GM10248 (cell line): Measurements from ENCODE around the gene MRPL36.

ENCODE experiments used
- CTCF ChIA-PET: fragments of 300-600 bp; sonication (Branson Sonifier 250); formaldehyde crosslinking; extraction: SDS; loops from one replicate; lab custom pipeline; 2021; ENCODE audit warnings: antibody characterized with exemption; lab: Yijun Ruan, JAX
- POLR2A ChIA-PET: fragments of 350-650 bp; sonication (Branson Sonifier 250); formaldehyde crosslinking; extraction: SDS; loops from one replicate; lab custom pipeline; 2020; ENCODE audit warnings: antibody characterized with exemption; lab: Yijun Ruan, JAX
- DNase-seq: peaks from one replicate; pipeline ENCODE4 v3.0.0; 2012; ENCODE audit errors: extremely low spot score
- TF ChIP-seq, protein P1 (sequence below): IDR thresholded peaks from 2 replicates; pipeline ENCODE4 v1.5.1; 2012; ENCODE audit warnings: mild to moderate bottlenecking, low read depth; ENCODE audit errors: extremely low read depth, missing control alignments, control extremely low read depth

MRPL36 gene

DNA sequence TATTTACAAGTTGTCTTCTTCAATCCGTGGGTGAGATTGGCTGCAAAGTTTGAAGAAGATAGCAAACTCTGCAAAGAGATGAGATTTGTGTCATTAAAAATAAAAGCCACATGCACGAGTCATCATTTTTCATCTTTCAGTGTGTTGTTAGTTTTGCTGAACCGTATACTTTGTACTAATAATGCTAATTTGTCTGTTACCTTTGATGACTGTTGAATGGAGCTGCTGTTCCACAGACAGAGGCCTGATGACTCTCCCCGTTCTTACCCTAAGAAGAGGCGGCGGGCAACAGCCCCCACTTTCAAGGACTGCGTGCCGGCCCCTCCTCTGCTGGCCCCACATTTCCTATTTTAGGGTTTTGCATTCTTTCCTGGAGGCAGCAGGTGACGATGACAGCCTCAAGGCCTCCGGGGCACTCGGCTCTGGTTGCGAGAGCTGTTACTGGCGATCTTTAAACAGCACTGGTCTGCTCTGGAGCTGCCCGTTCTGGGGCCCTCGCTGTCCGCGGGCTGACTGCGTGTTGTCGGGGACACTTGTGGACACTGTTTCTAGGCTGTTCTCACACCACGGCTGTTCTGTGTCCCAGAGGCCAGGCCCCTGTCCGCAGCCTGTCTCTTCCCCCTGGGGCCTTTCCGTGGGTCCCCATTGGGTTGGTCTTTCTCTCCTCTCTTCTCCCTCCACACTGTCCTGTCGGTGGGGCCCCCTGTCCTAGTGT is 36.7 kb upstream of the MRPL36 start:
- CTCF ChIA-PET, result no interaction called here
- POLR2A ChIA-PET, result no interaction called here
- TF ChIP-seq, protein P1, sequence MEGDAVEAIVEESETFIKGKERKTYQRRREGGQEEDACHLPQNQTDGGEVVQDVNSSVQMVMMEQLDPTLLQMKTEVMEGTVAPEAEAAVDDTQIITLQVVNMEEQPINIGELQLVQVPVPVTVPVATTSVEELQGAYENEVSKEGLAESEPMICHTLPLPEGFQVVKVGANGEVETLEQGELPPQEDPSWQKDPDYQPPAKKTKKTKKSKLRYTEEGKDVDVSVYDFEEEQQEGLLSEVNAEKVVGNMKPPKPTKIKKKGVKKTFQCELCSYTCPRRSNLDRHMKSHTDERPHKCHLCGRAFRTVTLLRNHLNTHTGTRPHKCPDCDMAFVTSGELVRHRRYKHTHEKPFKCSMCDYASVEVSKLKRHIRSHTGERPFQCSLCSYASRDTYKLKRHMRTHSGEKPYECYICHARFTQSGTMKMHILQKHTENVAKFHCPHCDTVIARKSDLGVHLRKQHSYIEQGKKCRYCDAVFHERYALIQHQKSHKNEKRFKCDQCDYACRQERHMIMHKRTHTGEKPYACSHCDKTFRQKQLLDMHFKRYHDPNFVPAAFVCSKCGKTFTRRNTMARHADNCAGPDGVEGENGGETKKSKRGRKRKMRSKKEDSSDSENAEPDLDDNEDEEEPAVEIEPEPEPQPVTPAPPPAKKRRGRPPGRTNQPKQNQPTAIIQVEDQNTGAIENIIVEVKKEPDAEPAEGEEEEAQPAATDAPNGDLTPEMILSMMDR, result no peak
- no peak for DNase-seq

DNA sequence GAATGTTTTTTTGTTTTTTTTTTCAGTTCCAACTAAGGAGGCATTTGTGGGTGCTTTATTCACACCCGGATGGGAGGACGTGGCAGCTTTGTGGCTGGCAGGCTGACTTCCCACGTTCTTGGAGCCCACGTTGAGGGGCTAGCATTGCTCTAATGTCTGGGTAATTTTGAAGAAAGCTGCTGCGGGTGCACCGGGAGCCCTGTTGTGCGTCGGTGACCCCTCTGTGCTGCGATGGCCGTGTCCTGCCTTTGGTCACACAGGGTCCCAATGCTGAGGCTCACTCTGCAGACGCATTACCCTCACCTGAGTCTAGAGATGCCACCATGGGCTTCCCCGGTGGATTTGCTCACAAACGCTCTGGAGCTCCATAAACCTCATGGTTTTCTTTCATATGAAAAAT is 35.8 kb upstream of the MRPL36 start:
- ChIA-PET CTCF (no interaction called here), POLR2A (no interaction called here)
- no peak for DNase-seq
- TF ChIP-seq, protein P1, result no peak

DNA sequence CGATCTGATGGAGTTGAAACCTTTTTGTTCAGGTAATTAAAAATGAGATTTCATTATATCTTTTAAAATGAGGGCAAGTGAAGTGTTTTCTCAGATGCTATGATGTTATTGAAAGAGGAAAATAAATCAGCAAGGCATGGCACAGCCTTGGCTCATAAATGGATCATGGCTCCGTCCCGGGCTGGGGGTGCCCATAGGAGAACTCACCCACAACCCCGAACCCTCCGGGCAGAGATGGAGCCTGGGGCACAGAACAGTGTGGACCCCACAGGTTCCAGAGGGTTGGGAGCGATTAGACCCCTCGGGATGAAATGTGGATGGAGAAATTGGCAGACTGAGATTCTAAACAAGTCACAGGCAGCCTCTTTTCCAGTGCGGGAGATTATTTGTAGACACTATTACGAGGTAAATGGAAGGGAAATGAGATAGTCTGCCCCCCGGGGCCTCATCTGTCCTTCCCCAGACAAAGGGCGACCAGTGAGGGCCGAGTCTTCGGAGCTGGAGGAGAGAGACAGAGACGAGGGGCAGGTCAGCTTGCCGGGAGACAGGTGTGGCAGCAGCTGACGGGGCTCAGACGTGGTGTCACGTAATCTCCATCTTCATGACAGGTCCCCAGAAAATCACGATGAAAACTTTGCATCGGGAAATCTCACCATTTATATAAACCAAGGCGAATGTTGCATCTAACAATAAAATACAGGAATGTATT is 35.2 kb upstream of the MRPL36 start:
- DNase-seq, result no peak
- ChIA-PET CTCF (no interaction called here), POLR2A (no interaction called here)
- TF ChIP-seq, protein P1, result no peak

DNA sequence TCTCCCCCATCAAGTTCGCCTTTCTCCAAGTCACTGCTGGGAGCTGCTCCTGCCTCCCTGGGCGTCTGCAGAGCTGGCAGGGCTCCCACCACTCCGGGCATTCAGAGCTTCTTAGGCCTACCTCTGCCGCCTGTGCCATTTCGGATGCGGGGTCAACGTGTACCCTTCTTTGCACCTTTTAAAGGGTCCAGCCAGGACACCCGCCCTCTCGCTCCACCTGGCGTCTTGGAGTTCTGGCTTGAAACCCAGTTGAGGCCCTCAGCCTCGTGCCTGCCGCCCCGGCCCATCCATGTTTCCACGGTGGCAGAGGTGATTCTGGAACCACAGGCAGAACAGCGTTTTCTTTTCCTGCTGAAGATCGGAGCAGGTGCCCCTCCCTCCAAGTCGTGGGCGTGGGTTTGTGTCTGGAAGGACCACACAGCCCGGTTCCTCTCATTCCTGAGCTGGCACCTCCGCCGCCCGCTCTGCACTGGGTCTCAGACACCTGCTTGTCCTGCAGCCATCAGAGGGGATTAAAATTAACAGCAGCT is 34.5 kb upstream of the MRPL36 start:
- POLR2A ChIA-PET, result no interaction called here
- CTCF ChIA-PET, result no interaction called here
- TF ChIP-seq, protein P1, result no peak
- no peak for DNase-seq

DNA sequence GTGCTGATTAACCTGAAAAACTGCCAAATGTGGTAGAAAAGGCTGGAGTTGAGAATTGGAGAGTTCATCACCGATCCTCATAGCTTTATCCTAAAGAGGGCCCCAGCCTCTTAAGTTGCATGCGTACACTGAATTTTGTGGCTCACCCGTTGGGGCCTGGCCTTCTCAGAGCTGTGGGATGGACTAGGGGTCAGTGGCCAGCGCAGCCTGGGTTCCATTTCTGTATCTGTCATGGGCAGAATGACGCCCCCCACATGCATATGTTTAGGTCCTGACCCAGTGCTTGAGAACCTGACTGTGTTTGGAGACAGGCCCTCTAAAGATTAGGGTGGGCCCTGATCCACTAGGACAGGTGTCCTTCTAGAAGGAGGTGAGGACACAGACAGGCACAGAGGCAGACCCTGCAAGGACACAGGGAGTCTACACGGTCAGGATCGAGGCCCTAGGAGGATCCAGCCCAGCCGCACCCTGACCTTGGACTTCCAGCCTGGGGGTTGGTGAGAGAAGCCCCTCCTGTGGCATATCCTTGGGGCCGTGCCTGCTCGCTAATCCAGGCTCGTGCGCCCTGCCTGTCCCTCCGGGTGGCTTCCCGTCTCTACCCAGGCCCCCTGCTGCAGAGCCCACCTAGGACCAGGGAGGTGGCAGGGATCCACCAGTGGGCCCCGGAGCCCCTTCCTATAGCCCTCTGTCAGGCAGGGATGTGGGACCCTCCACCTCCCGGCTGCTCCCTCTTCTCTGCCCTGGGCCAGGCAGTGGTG is 33.8 kb upstream of the MRPL36 start:
- no peak for DNase-seq
- TF ChIP-seq, protein P1, result no peak
- POLR2A ChIA-PET, result no interaction called here
- CTCF ChIA-PET, result no interaction called here

DNA sequence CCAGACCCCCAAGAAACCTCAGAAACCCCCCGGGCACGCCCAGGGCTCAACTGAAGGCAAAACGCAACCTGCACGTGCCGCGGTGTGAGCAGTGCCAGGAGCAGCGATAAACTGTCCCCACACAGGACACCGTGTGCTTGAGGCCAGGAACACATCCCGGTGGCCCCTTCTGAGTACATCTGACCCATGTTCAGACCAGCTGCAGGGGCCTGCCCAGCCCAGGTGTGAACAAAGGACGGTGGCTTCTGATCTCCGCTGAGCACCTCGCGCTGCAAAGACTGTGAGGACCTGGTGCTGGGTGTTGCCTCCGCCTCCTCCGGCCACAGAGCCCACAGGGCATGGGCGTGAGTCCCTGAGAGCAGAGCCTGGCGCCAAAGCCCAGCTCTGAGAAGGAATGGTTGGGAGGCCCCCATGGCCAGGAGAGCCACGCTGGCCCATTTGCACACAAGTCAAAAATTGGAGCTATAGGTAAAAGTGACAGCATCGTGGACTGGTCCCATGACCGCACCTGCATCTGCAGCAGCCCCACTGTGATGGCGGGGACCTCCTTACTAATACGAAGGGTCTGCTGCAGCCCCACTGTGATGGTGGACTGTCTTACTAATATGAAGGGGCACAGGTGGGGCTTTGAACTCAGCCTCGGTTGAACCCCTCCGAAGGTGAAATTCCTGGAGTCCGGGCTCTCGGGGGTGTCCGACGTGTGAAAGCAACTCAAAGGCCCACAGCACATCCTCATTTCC is 33.0 kb upstream of the MRPL36 start:
- TF ChIP-seq, protein P1, result no peak
- ChIA-PET POLR2A (no interaction called here), CTCF (no interaction called here)
- no peak for DNase-seq
